SU-DHL-6 (cell line): ENCODE data around the gene RPP14.
A peak's percentile ranks its signal among the peaks of the same experiment; 100 is the strongest.

Experiments
- H2AFZ ChIP-seq: fragments of 200-600 bp; sonication (generic); 2 replicates; pipeline ENCODE4 v1.6.1; 2014; ENCODE audit warnings: low read depth, mild to moderate bottlenecking, moderate library complexity, mixed read lengths, antibody characterized with exemption, low read length; ENCODE audit not compliant: severe bottlenecking
- H3F3A ChIP-seq: fragments of 200-600 bp; shearing (Covaris generic); 2 replicates; pipeline ENCODE4 v1.6.0; 2016; ENCODE audit warnings: antibody characterized with exemption, mild to moderate bottlenecking; ENCODE audit not compliant: insufficient read depth
- H3K27ac ChIP-seq: fragments of 200-600 bp; sonication (generic); 2 replicates; pipeline ENCODE4 v1.5.1; 2016; ENCODE audit warnings: low read depth, mild to moderate bottlenecking, low read length, moderate library complexity, mixed read lengths
- H3K27me3 ChIP-seq: fragments of 200-600 bp; sonication (generic), shearing (Covaris generic); 2 replicates; pipeline ENCODE4 v1.6.0; 2014; ENCODE audit warnings: mild to moderate bottlenecking, low read length
- H3K36me3 ChIP-seq: fragments of 200-600 bp; sonication (generic); 2 replicates; pipeline ENCODE4 v1.6.1; 2014; ENCODE audit warnings: mild to moderate bottlenecking, low read length, mixed read lengths
- H3K4me2 ChIP-seq: fragments of 300-600, 200-600 bp; shearing (Covaris generic), sonication (generic); 2 replicates; pipeline ENCODE4 v1.6.0; 2014; ENCODE audit warnings: low read length, low read depth, mild to moderate bottlenecking; ENCODE audit not compliant: poor library complexity, severe bottlenecking
- H3K4me3 ChIP-seq: fragments of 200-600 bp; sonication (generic); 2 replicates; pipeline ENCODE4 v1.5.1; 2014; ENCODE audit warnings: antibody characterized with exemption, low read length, mild to moderate bottlenecking, mixed read lengths; ENCODE audit not compliant: insufficient read depth, poor library complexity, severe bottlenecking
- H3K79me2 ChIP-seq: fragments of 200-600 bp; sonication (generic); 2 replicates; pipeline ENCODE4 v1.6.1; 2014; ENCODE audit warnings: mild to moderate bottlenecking, low read length, moderate library complexity; ENCODE audit not compliant: insufficient read depth
- H3K9ac ChIP-seq: fragments of 200-600 bp; sonication (generic); 2 replicates; pipeline ENCODE4 v1.7.0; 2014; ENCODE audit warnings: mild to moderate bottlenecking, low read length
- H3K9me2 ChIP-seq: fragments of 200-600 bp; sonication (generic); replicated peaks from 2 replicates; pipeline ENCODE4 v1.6.1; 2014; ENCODE audit warnings: low read length; ENCODE audit not compliant: insufficient read depth
- H3K9me3 ChIP-seq: fragments of 200-600 bp; sonication (generic); 2 replicates; pipeline ENCODE4 v1.6.1; 2014; ENCODE audit warnings: low read length, mixed read lengths; ENCODE audit not compliant: insufficient read depth
- H4K20me1 ChIP-seq: fragments of 200-600 bp; sonication (generic); 2 replicates; pipeline ENCODE4 v1.6.1; 2014; ENCODE audit warnings: low read depth, mild to moderate bottlenecking, antibody characterized with exemption, low read length, moderate library complexity, mixed read lengths
- CTCF ChIP-seq: fragments of 200-600 bp; sonication (generic); IDR thresholded peaks from one replicate; pipeline ENCODE4 v1.5.1; 2017; ENCODE audit warnings: antibody characterized with exemption, mild to moderate bottlenecking, low read length, moderate library complexity; ENCODE audit not compliant: insufficient read depth, poor library complexity, severe bottlenecking
- EZH2phosphoT487 ChIP-seq: fragments of 200-600 bp; sonication (generic), shearing (Covaris generic); conservative IDR thresholded peaks from 2 replicates; pipeline ENCODE4 v1.6.1; 2018; ENCODE audit warnings: mild to moderate bottlenecking, antibody characterized with exemption, low read length, moderate library complexity, mixed read lengths

The RPP14 gene

GRCh38 chr3:58342676-58343075, 36.6 kb downstream of the RPP14 start:
- TF ChIP-seq CTCF (no peak), EZH2phosphoT487 (no peak)
- peaks cover 80% of the 10 kb centered on the region for H3K79me2 ChIP-seq
- H3K27ac ChIP-seq, result peak overlapping the region; percentile 98
- H2AFZ ChIP-seq, result no peak overlapping the region
- H3K4me3 ChIP-seq, result no peak overlapping the region
- peak overlapping the region; percentile 63 for H3K4me2 ChIP-seq
- H3K9ac ChIP-seq, result peak overlapping the region; percentile 53
- no peaks in the 10 kb centered on the region for H3K27me3 ChIP-seq
- peaks cover 84% of the 10 kb centered on the region for H3F3A ChIP-seq
- H3K36me3 ChIP-seq, result peaks cover 4% of the 10 kb centered on the region; the same call in 1 of the 2 replicates
- H3K9me2 ChIP-seq, result no peaks in the 10 kb centered on the region
- no peaks in the 10 kb centered on the region for H3K9me3 ChIP-seq
- no peaks in the 10 kb centered on the region for H4K20me1 ChIP-seq

GRCh38 chr3:58345457-58345856, 39.4 kb downstream of the RPP14 start:
- Histone ChIP-seq H3K9me3 (no peaks in the 10 kb centered on the region), H3K27ac (peak overlapping the region; percentile 98), H3K9me2 (no peaks in the 10 kb centered on the region), H2AFZ (no peak overlapping the region), H3K79me2 (peaks cover 76% of the 10 kb centered on the region), H3K27me3 (no peaks in the 10 kb centered on the region), H4K20me1 (no peaks in the 10 kb centered on the region), H3K9ac (peak overlapping the region; percentile 53), H3F3A (peaks cover 85% of the 10 kb centered on the region), H3K36me3 (no peaks in the 10 kb centered on the region), H3K4me2 (peak overlapping the region; percentile 63), H3K4me3 (no peak overlapping the region)
- TF ChIP-seq CTCF (no peak), EZH2phosphoT487 (no peak)

GRCh38 chr3:58346368-58346767, 40.3 kb downstream of the RPP14 start:
- H3K27me3 ChIP-seq, result no peaks in the 10 kb centered on the region
- no peak overlapping the region for H2AFZ ChIP-seq
- no peaks in the 10 kb centered on the region for H4K20me1 ChIP-seq
- no peaks in the 10 kb centered on the region for H3K36me3 ChIP-seq
- peak overlapping the region; percentile 98 for H3K27ac ChIP-seq
- peaks cover 78% of the 10 kb centered on the region for H3K79me2 ChIP-seq
- peaks cover 85% of the 10 kb centered on the region for H3F3A ChIP-seq
- H3K4me3 ChIP-seq, result no peak overlapping the region
- no peaks in the 10 kb centered on the region for H3K9me3 ChIP-seq
- peak overlapping the region; percentile 63 for H3K4me2 ChIP-seq
- TF ChIP-seq CTCF (no peak), EZH2phosphoT487 (no peak)
- peak overlapping the region; percentile 53 for H3K9ac ChIP-seq
- H3K9me2 ChIP-seq, result no peaks in the 10 kb centered on the region
